T-helper 22 cell (primary cell): Measurements from ENCODE around the gene SNRPD3.

Experiments
- DNase-seq: peaks from one replicate; pipeline ENCODE4 v3.0.0-alpha.2; 2020; ENCODE audit warnings: low read depth

The SNRPD3 gene

DNA sequence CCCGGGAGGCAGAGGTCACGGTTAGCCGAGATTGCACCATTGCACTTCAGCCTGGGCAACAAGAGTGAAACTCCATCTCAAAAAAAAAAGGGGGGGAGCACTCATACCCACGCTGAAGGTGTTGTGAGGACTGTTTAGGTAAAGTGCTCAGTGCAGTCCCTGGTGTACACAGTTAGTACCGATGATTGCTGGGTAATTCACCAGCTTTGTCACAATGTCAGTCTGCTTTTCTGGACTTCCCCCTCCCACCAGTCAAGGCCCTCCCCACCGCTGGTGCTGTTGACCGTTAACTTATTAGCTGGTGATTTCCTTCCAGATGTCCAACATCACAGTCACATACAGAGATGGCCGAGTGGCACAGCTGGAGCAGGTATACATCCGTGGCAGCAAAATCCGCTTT, 11.9 kb downstream of the SNRPD3 start:
- DNase-seq: no peak

DNA sequence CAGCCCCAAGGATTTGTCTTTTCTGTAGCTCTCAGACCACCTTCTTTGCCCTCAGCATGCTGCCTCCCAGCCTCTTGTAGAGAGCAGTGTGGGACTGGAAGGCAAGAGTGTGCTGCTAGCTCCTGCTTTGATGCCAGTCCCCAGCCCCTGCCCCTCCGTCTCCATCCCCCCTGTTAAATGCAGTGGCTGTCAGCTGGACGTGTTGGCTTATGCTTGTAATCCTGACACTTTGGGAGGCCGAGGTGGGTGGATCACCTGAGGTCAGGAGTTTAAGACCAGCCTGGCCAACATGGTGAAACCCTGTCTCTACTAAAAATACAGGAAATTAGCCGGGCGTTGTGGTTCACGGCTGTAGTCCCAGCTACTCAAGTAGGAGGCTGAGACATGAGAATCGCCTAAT, 15.5 kb downstream of the SNRPD3 start:
- no peak for DNase-seq

DNA sequence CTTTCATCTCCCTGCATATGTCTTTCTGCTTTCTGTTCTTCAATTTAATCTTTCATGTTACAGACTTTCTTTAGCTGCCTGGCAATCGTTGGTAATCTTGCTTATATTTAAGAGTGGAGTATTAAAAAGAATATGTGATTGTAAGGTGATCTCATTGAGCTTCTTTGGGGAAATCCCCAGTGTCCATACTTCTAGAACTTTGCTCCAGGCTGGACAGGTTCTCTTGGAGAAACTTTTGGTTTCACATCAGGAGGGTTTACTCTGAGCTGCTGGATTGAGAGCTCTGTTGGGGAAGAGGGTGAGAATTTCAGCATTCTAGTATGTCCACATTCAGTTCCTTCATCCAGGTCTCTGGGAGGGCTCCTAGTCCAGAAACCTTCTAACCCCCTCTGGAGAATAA, 21.0 kb downstream of the SNRPD3 start:
- no peak for DNase-seq

DNA sequence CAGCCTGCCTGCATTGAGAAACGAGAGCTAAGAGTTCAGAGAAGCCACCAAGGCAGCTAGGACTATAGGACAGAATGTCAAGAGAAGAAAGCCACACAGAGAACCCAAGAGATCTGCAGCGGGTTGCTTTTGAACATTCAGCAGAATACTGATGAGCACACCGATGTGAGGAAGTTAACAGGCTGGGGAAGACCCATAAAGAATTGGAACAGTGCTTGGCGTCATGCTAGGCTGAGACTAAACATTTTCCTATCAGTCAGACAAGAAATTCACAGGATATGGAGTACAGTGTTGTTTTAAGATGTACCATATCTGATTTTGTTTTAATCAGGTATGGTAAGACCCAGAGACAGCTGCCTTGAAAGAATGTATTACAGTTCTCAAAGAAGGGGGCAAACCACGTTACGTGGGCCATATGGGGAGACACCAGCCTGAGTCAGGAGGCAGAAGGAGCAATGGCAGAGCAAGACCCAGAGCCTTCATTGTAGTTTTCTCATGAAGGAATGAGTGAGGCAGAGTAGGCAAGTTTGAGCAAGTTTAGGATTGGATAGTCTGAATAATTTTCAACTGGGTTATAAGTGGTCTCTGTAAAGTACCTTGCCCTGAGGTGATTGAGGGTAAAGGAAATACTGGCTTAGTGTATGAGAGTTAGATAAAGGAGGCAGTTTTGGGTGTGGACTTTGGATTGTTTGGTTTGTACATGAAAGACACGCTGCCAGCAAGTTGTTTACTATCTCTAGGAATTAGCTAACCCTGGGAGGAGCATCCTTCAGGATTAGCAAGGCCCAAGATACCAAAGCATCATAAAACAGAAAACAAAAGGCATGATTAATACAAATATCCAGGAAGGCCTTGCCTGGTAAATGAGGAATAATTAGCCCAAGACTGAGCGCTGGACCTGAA, 22.8 kb downstream of the SNRPD3 start:
- no peak for DNase-seq

DNA sequence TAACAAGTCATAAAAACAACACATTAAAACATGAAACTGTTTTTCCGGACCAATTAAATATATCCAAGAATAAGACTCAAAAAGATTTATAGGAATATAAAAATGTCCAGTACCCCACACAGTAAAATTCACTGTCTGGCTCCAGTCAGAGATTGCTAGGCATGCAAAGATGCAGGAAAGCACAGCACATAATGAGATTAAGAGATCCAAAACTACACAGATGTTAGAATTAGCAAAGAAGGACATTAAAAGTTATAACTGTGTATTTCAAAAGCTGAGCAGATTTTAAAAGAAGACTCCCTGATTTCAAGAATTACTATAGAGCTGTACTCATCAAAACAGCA, 23.4 kb downstream of the SNRPD3 start:
- no peak for DNase-seq

DNA sequence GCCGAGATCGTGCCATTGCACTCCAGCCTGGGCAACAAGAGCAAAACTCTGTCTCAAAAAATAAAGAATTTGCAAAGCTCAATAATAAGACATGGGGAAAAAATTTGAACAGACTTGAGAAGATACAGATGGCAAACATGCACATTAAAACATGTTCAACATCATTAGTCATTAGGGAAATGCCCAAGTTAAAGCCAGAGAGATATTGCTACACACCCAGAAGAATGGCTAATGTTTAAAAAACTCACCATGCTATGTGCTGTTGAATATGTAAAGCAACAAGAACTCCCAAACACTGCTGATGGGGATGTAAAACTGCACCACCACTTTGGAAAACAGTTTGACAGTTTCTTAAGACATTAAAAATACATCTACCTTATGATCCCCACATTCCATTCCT, 24.5 kb downstream of the SNRPD3 start:
- no peak for DNase-seq

DNA sequence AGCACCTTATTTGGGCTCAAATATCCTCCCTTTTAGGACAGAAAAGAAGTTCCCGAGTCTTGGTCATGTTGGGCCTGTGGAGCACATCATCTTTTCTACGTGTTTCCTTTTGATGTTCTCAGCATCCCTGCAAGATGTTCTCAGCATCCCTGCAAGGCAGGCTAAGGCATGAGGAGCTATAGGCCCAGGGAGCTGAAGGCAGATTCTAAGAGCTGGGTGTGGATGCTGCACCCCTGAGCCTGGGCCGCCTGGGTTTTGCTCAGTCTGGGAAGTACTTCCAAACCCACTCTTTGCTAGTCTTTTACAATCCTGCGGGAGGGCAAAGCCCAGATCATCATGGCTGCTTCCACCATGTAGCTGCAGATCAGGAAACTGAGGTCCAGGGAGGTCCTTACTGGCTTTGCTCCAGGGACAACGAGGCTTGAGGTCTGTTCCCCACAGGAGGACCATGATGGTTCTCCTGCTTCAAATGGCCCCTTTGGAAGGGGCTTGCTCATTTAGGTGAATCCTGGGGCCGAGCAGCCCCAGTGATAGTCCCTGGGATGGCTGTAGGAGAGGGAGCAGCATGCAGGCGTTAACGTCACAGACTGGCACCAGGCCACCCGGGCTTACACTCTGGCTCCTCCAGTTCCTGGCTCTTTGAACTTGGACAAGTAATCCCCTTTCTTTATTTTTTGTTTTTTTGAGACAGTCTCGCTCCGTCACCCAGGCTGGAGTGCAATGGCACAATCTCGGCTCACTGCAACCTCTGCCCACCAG, 26.4 kb downstream of the SNRPD3 start:
- DNase-seq: no peak

DNA sequence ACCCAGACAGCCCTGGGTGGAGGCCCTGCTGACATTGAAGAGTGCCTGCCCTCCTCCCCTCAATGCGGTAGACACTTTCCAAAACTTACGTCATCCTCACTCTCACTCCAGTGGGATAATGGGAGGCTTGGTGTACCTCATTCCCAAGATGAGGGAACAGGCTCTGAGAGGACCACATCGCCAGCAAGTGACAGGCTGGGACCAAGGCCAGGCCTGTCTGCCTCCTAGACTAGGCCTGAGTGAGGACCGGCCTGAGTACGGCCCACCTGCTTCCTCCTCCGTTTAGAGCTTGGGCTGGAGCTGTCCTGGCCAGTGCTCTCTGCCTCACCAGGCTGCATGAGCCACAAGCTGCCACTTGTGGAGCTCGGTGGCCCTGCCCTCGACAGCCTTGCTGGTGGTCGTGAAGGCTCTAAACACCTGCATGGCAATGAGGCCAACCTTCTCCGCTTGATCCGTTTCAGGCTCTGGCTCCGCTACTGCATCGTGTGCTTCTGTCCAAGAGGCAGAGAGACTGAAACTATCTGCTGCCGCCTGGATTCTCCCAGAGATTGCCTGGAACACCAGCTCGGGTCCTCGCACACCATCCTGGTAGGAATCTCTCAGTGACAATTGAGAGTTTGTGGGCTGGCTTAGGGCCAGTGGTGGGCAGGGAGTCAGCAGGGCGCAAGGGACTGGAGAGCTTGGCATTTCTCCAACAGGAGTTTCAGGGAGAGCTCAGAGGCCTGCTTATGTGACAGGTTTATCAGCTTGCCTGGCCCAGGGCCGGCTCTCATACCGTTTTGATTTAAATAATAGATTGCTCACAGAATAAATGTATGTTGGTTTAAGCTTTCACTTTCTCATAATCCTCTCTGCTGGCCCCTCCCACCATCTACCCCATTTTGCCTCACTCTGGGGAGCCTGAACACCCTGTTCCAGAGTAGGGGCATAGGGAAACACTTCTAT, 27.7 kb downstream of the SNRPD3 start:
- no peak for DNase-seq

DNA sequence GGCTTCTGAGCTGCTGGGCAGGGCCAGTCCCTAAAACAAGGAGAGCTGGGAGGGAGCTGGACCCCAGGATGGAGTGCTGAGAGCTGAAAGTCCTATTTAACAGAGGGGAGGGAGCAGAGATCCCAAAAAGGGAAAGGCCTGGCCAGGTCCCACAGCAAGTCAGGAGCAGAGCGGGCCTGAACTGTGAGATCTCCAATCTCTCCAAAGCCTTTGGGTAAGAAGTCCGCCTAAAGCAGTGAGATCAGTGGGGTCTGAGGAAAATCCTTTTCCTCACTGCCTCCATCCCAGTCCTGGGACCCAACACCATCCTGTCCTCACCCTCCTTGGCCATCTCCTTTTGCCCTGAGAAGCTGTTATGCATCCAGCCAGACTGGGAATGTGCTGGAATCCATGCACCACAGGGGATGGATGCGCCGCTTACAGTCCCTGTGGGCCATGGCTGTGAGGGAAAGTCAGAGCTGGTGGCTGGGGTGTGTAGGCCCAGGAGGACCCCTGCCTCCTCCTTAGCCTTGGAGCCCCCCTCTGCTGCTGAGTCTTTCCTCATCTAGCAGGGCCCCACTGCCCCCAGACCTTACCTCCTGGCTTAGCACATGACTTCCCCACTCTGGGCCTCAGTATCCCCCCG, 28.5 kb downstream of the SNRPD3 start:
- DNase-seq: no peak

DNA sequence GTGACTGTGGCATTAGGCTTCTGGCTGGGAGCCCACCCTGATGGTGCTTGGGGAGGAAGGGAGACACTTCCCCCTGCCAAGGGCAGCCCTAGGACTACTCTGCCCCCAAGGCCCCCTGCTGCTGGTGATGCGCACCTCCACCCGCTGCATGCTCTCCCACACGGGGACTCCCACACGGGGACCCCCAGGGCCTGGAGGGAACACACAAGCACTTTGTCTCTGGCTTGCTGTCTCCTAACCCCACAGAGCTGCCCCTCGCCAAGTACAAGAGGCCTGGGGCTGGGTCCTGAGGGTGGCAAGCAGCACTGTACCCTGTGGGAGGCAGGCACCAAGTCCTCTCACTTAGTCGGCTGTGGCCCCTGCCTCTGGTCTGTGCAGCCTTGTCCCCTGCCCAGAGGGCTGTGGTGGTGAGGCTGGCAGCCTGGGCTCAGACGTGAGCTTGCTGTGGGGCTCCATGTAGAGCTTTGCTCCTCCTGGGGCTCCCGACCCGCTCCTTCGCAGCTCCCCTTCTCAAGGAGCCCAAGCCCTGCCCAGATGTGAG, 29.1 kb downstream of the SNRPD3 start:
- DNase-seq: no peak

DNA sequence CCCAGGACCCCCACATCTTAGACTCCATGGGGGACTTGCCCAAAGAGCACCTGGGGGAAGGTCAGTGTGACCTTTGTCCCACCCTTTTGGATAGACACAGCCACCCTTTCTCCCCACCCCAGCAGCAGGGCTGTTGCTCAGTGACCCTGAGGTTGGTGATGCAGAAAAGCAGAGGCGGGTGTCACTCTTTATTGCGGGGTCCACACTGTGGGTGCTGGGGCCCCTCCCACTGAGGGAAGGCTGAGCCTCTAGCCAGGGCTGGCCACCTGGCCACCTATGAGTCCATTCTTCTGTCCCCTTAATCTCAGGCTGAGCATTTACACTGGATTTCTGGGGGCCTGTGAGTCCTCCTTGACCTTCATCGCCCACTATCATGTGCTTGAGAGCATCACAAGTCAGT, 29.7 kb downstream of the SNRPD3 start:
- DNase-seq: no peak

DNA sequence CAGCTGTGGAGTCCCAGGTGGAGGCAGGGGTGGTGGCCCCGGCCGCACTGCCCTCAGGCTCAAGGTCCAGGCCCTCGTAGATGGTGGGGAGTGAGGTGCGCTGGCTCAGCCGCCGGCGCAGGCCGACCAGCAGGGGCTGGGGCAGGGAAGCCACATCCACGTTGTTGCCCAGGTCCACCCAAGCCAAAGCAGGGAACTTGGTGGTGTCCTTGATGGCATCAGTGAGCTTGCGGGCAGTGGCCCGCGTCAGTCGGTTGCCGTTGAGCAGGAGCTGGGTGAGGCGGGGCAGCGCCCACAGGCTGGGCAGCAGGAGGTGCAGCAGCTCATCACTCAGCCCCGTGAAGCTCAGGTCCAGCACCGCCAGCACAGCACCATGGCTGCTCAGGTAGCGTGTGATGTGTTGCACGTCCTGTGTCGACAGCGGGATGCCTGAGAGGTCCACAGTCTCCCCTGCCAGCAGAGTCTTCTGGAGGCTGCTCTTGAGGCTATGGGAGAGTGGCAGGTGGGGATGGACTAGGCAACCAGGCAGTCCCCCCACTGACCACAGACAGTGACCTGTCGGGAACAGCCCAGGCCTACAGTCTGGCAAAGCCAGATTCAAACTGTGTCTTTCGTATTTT, 30.2 kb downstream of the SNRPD3 start:
- no peak for DNase-seq

DNA sequence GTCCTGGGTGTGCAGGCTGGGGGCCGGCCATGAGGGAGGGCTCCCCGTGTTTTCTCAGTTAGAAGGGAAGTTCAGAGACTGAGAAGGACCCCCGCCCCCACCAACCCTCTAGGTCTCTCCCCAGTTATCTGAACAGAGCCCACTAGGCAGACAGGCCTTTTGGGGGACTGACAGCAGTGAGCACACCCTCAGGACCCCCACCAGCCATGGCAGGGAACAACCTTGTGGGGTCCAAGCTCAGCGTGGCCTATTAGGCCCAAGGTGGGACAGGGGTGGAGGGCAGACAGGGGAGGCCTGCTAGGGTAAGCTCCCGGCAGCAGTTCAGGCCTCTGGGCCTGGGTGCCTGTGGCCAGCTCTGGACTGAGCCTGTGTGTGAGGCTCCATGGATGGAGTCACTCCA, 31.5 kb downstream of the SNRPD3 start:
- no peak for DNase-seq

DNA sequence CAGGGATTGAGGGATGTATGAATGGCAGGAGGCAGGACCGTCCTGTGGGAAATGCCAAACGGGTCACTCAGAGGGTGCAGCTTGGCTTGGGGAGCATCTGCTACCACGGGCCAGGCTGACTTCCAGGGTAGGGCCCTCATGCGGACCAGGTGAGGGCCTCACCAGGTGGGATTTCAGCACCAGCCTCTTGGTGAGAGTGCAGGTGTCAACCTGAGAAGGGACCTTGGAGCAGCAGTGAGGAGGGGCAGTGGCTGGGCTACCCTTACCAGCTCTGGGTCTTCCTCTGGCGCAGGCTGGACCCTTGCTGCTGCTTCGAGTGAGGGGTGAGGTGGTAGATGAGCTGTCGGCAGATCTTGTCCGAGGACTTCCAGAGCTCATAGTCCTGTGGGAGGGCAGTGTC, 32.1 kb downstream of the SNRPD3 start:
- DNase-seq: no peak

DNA sequence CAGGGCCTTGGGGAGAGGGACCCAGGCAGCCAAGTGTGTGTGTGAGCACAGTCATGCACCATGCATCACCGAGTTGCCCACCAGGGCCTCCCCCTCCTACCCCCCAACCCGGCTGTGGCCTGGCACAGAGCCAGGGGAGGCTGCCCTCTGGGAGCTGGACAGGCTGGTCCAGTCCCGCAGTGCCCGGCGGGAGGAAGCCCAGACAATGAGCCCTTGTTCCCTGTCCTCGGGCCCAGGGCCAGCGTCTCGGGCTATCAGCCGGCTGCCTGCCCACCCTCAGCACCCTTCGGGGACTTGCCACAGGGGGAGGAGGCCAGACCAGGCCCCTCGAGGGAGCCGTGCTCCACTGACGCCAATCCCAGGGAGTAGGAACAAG, 32.6 kb downstream of the SNRPD3 start:
- no peak for DNase-seq

DNA sequence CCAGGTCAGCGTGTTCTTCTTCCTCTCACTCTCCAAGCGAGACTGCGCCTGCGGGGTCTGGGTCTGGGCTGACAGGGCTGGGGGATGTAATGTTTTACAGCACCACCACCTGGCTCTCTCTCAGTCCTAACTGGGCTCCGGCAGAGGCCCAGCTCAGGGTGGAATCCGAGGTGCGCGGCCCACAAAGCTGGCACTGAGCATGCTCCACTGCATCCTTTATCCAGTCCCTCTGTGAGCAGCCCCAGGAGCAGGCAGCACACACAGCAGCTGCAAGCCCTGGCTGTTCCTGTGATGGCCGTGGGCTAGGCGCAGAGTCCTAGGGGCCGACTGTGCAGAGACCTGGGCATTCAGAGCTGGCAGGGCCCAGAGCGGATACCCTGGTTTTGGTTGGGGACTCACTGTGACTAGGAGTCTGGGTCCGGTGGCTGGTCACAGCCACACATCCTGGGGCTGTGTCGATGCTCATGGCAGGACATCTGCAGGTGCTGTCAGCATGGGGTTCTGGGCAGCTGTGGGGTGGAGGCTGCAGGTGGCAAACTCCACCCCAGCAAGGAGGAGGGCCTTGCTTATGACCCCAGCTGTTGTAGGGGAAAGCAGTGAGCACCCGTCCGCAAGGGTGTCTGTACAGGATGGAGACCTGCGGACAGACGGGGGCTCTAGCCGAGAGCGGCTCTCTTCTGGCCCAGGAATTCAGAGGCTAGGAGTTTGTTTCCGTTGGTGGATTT, 33.1 kb downstream of the SNRPD3 start:
- DNase-seq: no peak

DNA sequence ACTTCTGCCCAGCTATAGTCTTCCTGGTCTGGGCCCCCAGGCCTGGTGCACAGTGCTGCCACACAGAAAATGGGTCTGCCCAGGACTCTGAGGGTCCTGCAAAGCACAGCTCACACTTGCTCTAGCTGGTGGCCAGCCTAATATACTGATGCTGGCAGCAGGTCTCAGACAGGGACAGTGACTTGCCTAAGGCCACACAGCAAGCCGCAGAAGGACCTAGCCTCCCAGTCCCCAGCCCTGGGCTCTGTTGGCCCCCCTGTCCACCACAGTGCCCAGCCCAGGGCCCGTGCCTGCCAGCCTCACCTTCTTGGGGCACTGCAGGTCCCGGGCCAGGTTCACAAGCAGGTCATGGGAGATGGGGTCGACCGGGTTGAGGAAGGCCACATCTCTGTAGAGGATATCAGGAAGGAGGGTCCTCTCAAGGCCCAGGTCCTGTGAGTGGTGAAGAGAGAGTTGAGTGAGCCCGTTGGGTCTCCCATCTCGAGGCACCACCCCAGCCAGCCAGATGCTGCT, 33.8 kb downstream of the SNRPD3 start:
- no peak for DNase-seq

DNA sequence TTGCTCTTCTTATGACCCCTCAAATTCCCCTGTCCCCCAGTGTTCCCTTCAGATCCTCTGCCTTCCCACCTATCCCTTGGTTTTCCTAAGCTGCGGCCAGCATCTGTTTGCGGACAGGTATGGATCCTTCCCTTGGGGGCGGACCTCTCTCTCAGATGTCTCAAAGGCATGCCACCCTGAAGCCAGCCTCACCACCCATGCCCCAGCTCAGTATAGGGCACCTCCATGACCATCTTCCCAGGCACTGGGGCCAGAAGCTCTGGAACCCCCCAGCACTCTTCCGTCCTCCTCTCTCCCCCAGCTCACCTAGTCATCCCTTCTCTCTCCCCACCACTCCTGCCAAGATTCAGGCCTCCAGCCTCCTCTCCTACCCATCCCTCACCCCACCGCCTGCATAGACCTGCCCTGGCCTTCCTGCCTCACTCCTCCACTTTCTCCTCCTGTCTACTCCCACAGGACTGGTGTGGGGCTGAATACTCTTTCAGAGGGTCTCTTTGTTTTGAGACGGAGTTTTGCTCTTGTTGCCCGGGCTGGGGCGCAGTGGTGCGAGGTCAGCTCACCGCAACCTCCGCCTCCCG, 34.9 kb downstream of the SNRPD3 start:
- DNase-seq: no peak

DNA sequence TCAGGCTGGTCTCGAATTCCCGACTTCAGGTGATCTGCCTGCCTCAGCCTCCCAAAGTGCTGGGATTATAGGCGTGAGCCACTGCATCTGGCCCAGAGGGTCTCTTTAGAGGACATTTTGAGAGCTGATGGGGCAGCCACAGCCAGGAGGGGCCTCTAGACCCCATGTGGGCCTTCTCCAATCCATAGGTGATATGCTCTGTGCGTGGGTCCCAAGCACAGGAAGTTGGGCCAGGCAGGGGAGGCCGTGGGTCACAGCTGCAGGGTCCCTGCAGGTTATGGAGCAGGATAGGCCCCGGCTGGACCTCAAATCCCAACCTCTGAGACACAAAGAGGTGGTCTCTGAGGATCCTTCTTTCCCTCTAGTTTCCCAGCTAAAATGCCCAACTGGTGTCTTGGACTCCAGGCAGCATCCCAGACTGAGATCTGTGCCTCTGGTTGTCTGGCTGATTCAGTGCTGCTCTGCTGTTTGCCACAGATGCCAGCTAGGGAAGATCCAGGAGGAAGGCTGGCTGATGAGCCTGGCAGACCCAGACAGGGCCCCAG, 35.6 kb downstream of the SNRPD3 start:
- no peak for DNase-seq
